GM12878 (cell line): ENCODE data around the gene ANAPC16.

Source experiments
- CBFB ChIP-seq: IDR thresholded peaks from 2 replicates; pipeline ENCODE4 v1.6.1; 2016; ENCODE audit warnings: antibody characterized with exemption, low read depth
- MYC ChIP-seq: IDR thresholded peaks from 2 replicates; pipeline ENCODE4 v1.6.1; 2011; ENCODE audit warnings: mild to moderate bottlenecking, low read length, moderate library complexity, inconsistent platforms; ENCODE audit not compliant: insufficient read depth, insufficient replicate concordance, insufficient read length, severe bottlenecking
- POU2F2 ChIP-seq: IDR thresholded peaks from 3 replicates; pipeline ENCODE4 v1.6.1; 2011; ENCODE audit warnings: low read depth, mild to moderate bottlenecking, low read length, borderline replicate concordance
- SREBF2 ChIP-seq: IDR thresholded peaks from 2 replicates; pipeline ENCODE4 v1.6.1; 2012; ENCODE audit warnings: mild to moderate bottlenecking, low read length
- YBX1 ChIP-seq: fragments of 450-650 bp; IDR thresholded peaks from 2 replicates; pipeline ENCODE4 v1.6.1; 2016; ENCODE audit warnings: antibody characterized with exemption
- ZZZ3 ChIP-seq: IDR thresholded peaks from 2 replicates; pipeline ENCODE4 v1.6.1; 2011; ENCODE audit warnings: low read depth; ENCODE audit not compliant: control insufficient read depth, insufficient read length
- TF ChIP-seq, protein P1 (sequence below), 3 experiments: IDR thresholded peaks in 2 of 3; conservative IDR thresholded peaks in 1 of 3; 2 replicates each; pipeline ENCODE4 v1.5.1; 2011; ENCODE audit warnings: low read depth in 3 of 3, low read length in 3 of 3, mild to moderate bottlenecking in 3 of 3, control low read depth in 2 of 3, moderate library complexity in 2 of 3, inconsistent platforms in 1 of 3, mixed read lengths in 1 of 3; ENCODE audit not compliant: control insufficient read depth in 2 of 3, insufficient read depth in 1 of 3; ENCODE audit errors: extremely low read depth in 1 of 3

DNA sequence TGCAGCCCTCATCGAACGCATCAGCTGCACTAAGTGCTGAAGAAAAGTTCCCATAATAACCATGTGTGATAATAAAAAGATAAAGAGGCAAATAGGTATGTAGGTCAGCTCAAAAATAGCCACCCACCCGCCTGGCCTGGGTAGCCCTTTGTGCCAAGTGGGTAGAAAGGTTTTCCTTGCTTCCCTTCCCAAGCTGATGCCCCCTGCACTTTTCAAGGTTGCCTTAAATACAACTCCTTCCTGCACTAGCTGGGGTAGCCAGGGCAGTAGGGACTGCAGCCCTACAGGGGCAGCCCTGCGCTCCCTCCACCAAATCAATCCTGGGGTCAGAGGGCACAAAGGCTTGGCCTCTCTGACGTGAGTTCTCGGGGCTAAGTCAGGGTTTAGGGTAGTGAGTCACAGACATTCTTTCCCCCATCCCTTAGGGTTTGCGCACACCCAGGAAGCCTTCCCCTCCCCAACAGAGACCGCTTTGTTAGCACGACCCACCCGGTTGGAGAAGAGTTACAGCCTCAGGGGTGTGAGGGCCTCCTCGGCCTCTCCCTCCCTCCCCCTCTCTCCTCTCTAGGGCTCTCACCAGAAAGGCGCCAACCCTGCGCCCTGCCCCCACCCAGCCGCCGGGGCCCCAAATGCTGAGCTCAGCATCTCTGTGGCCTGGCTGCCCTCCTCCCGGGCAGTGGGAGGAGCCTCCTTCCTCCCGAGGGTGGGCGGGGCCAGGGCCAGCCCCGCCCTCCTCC lies 44.6 kb downstream of the ANAPC16 start:
- TF ChIP-seq ZZZ3 (no peak), SREBF2 (no peak), MYC (no peak), POU2F2 (peak; percentile 19; the same call in 1 of the 3 replicates), YBX1 (no peak), CBFB (no peak)
- TF ChIP-seq, protein P1, sequence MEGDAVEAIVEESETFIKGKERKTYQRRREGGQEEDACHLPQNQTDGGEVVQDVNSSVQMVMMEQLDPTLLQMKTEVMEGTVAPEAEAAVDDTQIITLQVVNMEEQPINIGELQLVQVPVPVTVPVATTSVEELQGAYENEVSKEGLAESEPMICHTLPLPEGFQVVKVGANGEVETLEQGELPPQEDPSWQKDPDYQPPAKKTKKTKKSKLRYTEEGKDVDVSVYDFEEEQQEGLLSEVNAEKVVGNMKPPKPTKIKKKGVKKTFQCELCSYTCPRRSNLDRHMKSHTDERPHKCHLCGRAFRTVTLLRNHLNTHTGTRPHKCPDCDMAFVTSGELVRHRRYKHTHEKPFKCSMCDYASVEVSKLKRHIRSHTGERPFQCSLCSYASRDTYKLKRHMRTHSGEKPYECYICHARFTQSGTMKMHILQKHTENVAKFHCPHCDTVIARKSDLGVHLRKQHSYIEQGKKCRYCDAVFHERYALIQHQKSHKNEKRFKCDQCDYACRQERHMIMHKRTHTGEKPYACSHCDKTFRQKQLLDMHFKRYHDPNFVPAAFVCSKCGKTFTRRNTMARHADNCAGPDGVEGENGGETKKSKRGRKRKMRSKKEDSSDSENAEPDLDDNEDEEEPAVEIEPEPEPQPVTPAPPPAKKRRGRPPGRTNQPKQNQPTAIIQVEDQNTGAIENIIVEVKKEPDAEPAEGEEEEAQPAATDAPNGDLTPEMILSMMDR (IDR thresholded peaks at IDR 0.05 in 2 of 3, conservative IDR thresholded peaks at IDR 0.05 in 1 of 3; ENCODE audit: control insufficient read depth in 2 of 3, extremely low read depth in 1 of 3, insufficient read depth in 1 of 3, low read depth in 3 of 3, low read length in 3 of 3) = no peak
